Keratinocyte (primary cell): ENCODE results near the gene LRRC10. TPM values are rescaled to one million over a fixed set of nuclear protein-coding genes. Genes with fewer than 3 reads are reported as not detected.
"Not testable (repeated sequence)": the region's sequence is repeated elsewhere in the genome, so short reads cannot be mapped to it uniquely, and the experiment has no call there.

Experiments used
- DNase-seq: peaks from one replicate; pipeline ENCODE4 v3.0.0-alpha.2; 2011; ENCODE audit warnings: low read depth, missing footprints, low spot score
- FAIRE-seq: peaks from 2 replicates; lab custom pipeline; 2011; peaks lifted over from hg19 to GRCh38; lab: Jason Lieb, UNC
- H2AFZ ChIP-seq: 2 replicates; pipeline ENCODE4 v1.6.0; 2012; ENCODE audit warnings: low read length, control low read depth, inconsistent platforms; ENCODE audit not compliant: control insufficient read depth
- H3K27ac ChIP-seq: 2 replicates; pipeline ENCODE4 v1.5.1; 2011; ENCODE audit warnings: low read length; ENCODE audit not compliant: control insufficient read depth, insufficient read depth
- H3K27me3 ChIP-seq: 3 replicates; pipeline ENCODE4 v1.6.0; 2011; ENCODE audit warnings: low read length; ENCODE audit not compliant: control insufficient read depth, insufficient read depth; ENCODE audit errors: extremely low read depth
- H3K36me3 ChIP-seq, 2 experiments: 2 replicates in 1 of 2; 3 replicates in 1 of 2; pipeline ENCODE4 v1.5.1; 2011; ENCODE audit warnings: low read length in 2 of 2, mild to moderate bottlenecking in 1 of 2; ENCODE audit not compliant: control insufficient read depth in 2 of 2, insufficient read depth in 2 of 2; ENCODE audit errors: extremely low read depth in 1 of 2
- H3K4me1 ChIP-seq: 3 replicates; pipeline ENCODE4 v1.5.1; 2011; ENCODE audit warnings: low read length; ENCODE audit not compliant: control insufficient read depth, insufficient read depth; ENCODE audit errors: extremely low read depth
- H3K4me2 ChIP-seq: 3 replicates; pipeline ENCODE4 v1.6.0; 2011; ENCODE audit warnings: low read depth, low read length; ENCODE audit not compliant: control insufficient read depth, insufficient read depth; ENCODE audit errors: extremely low read depth
- H3K4me3 ChIP-seq, 3 experiments: fragments of 200-600 bp in 1 of 3; sonication (generic) in 1 of 3; 2 replicates in 2 of 3; 3 replicates in 1 of 3; pipeline ENCODE4 v1.5.1; 2011 to 2016; ENCODE audit warnings: low read length in 3 of 3, mild to moderate bottlenecking in 3 of 3, control low read depth in 2 of 3, inconsistent platforms in 1 of 3, low read depth in 1 of 3, mixed read lengths in 1 of 3, mixed run types in 1 of 3, moderate library complexity in 1 of 3; ENCODE audit not compliant: control insufficient read depth in 2 of 3, insufficient read depth in 2 of 3; ENCODE audit errors: extremely low read depth in 1 of 3
- H3K79me2 ChIP-seq: 2 replicates; pipeline ENCODE4 v1.6.0; 2012; ENCODE audit warnings: low read length; ENCODE audit not compliant: control insufficient read depth, insufficient read depth
- H3K9ac ChIP-seq: 3 replicates; pipeline ENCODE4 v1.6.0; 2011; ENCODE audit warnings: low read length; ENCODE audit not compliant: control insufficient read depth, insufficient read depth; ENCODE audit errors: extremely low read depth
- H3K9me1 ChIP-seq: 3 replicates; pipeline ENCODE4 v1.6.0; 2011; ENCODE audit warnings: low read length; ENCODE audit not compliant: control insufficient read depth, insufficient read depth; ENCODE audit errors: extremely low read depth
- H3K9me3 ChIP-seq: 2 replicates; pipeline ENCODE4 v1.5.1; 2012; ENCODE audit warnings: low read depth, low read length; ENCODE audit not compliant: control insufficient read depth
- H4K20me1 ChIP-seq: 3 replicates; pipeline ENCODE4 v1.6.0; 2011; ENCODE audit warnings: low read length; ENCODE audit not compliant: control insufficient read depth, insufficient read depth; ENCODE audit errors: extremely low read depth
- EZH2 ChIP-seq: IDR thresholded peaks from one replicate; pipeline ENCODE4 v1.6.1; 2012; ENCODE audit warnings: inconsistent platforms, mild to moderate bottlenecking, low read length, moderate library complexity
- dilution Hi-C: fragments of 300-500 bp; cut with MboI; formaldehyde crosslinking; loops from one replicate; pipeline ENCODE4 v1.7.0; 2020; ENCODE audit warnings: low sequenced_read_pairs; ENCODE audit not compliant: extremely low pct_ligation_motif_present
- polyA plus RNA-seq, 5 experiments: library from polyadenylated mRNA; depleted of rRNA in 3 of 5; stranded (reverse) in 3 of 5; stranded (forward) in 1 of 5; unstranded in 1 of 5; fragments of >200 nt; gene quantifications; 1 replicate in 1 of 5; 2 replicates in 3 of 5; 3 replicates in 1 of 5; pipeline versions ENCODE4 v1.2.1 to v1.2.3, GENCODE V29; 2011 to 2012; ENCODE audit warnings: missing spikeins in 2 of 5, low read depth in 1 of 5, low replicate concordance in 1 of 5
- TF ChIP-seq, protein P1 (sequence below), 3 experiments: IDR thresholded peaks in 1 of 3; conservative IDR thresholded peaks in 1 of 3; optimal IDR thresholded peaks in 1 of 3; 2 replicates in 2 of 3; 3 replicates in 1 of 3; pipeline versions ENCODE3 to v1.5.1; 2011; ENCODE audit warnings: low read length in 3 of 3, mild to moderate bottlenecking in 3 of 3, moderate library complexity in 2 of 3, control low read depth in 1 of 3, inconsistent platforms in 1 of 3; ENCODE audit not compliant: insufficient read depth in 2 of 3; ENCODE audit errors: extremely low read depth in 1 of 3

The LRRC10 gene
- polyA plus RNA-seq, 1 donor (not counting 4 experiments of a cell fraction or from before 2014, with no cell fraction given) = not detected

DNA sequence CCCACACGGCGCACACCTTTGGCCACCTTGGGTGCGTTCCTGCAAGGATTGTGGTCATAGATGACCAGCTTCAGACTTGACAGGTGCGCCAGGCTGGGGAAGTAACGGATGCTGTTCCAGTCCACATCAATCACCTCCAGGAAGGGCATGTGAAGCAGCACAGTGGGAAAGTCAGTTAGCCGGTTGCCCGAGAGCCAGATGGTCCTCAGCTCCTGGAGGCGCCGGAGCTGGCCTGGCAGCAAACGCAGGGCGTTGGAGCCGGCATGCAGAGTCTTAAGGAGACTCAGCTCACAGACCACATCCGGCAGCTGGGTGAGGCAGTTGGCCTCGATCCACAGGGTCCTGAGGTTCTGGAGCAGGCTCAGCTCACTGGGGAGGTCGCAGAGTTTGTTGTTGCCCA, 581 bp downstream of the LRRC10 start:
- TF ChIP-seq EZH2 = no peak
- TF ChIP-seq, protein P1, sequence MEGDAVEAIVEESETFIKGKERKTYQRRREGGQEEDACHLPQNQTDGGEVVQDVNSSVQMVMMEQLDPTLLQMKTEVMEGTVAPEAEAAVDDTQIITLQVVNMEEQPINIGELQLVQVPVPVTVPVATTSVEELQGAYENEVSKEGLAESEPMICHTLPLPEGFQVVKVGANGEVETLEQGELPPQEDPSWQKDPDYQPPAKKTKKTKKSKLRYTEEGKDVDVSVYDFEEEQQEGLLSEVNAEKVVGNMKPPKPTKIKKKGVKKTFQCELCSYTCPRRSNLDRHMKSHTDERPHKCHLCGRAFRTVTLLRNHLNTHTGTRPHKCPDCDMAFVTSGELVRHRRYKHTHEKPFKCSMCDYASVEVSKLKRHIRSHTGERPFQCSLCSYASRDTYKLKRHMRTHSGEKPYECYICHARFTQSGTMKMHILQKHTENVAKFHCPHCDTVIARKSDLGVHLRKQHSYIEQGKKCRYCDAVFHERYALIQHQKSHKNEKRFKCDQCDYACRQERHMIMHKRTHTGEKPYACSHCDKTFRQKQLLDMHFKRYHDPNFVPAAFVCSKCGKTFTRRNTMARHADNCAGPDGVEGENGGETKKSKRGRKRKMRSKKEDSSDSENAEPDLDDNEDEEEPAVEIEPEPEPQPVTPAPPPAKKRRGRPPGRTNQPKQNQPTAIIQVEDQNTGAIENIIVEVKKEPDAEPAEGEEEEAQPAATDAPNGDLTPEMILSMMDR (optimal IDR thresholded peaks at IDR 0.05 in 1 of 3, IDR thresholded peaks at IDR 0.05 in 1 of 3, conservative IDR thresholded peaks at IDR 0.05 in 1 of 3; ENCODE audit: extremely low read depth in 1 of 3, insufficient read depth in 2 of 3, low read length in 3 of 3) = no peak
- H3K27me3 ChIP-seq = no peaks in the 10 kb centered on the region
- no peak overlapping the region for H3K4me3 ChIP-seq
- H4K20me1 ChIP-seq = no peaks in the 10 kb centered on the region
- no peaks in the 10 kb centered on the region for H3K9me1 ChIP-seq
- H3K9me3 ChIP-seq = no peaks in the 10 kb centered on the region
- no peaks in the 10 kb centered on the region for H3K4me1 ChIP-seq
- H2AFZ ChIP-seq = no peak overlapping the region
- no peak overlapping the region for H3K4me2 ChIP-seq
- dilution Hi-C loops = no loop called here
- H3K27ac ChIP-seq = no peak overlapping the region
- DNase-seq = no peak
- H3K79me2 ChIP-seq = no peaks in the 10 kb centered on the region
- H3K36me3 ChIP-seq = no peaks in the 10 kb centered on the region
- no peak for FAIRE-seq
- H3K9ac ChIP-seq = no peak overlapping the region

DNA sequence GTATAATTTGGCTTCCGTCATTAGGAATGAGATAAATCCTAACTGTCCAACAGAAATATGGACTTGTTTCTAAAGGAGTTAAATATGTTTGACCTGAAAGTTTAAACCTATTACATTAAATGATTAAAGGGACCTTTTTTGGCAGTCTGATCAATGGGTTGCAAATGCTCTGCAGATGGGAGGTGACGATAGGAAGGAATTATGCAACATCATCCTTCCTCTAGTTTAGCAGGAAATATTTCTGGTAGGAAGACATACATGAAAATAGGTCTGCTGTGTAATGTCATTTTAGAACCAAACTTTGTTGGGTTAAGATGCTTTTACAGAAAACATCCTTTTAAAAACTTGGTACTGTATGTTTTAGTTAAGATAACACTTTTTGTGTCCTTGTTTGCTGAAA, 2.6 kb downstream of the LRRC10 start:
- DNase-seq = no peak
- H3K27ac ChIP-seq = no peak overlapping the region
- no peaks in the 10 kb centered on the region for H3K9me1 ChIP-seq
- H3K4me2 ChIP-seq = no peak overlapping the region
- no peaks in the 10 kb centered on the region for H3K27me3 ChIP-seq
- H3K9me3 ChIP-seq = no peaks in the 10 kb centered on the region
- dilution Hi-C loops = no loop called here
- no peak overlapping the region for H3K9ac ChIP-seq
- H3K36me3 ChIP-seq = no peaks in the 10 kb centered on the region
- TF ChIP-seq EZH2 = no peak
- TF ChIP-seq, protein P1 (optimal IDR thresholded peaks at IDR 0.05 in 1 of 3, IDR thresholded peaks at IDR 0.05 in 1 of 3, conservative IDR thresholded peaks at IDR 0.05 in 1 of 3; ENCODE audit: extremely low read depth in 1 of 3, insufficient read depth in 2 of 3, low read length in 3 of 3) = no peak
- no peak for FAIRE-seq
- H3K4me1 ChIP-seq = no peaks in the 10 kb centered on the region
- no peak overlapping the region for H3K4me3 ChIP-seq
- no peaks in the 10 kb centered on the region for H3K79me2 ChIP-seq
- H2AFZ ChIP-seq = no peak overlapping the region
- H4K20me1 ChIP-seq = no peaks in the 10 kb centered on the region

DNA sequence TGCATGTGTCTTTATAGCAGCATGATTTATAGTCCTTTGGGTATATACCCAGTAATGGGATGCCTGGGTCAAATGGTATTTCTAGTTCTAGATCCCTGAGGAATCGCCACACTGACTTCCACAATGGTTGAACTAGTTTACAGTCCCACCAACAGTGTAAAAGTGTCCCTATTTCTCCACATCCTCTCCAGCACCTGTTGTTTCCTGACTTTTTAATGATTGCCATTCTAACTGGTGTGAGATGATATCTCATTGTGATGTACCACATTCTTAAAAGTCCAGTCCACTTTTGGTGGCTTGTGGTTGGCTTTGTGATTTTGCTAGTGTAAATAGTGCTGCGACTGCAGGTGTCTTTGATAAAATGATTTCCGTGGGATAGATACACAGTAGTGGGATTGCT, 6.4 kb downstream of the LRRC10 start:
- H2AFZ ChIP-seq, H3K9me1 ChIP-seq, dilution Hi-C loops, H3K27me3 ChIP-seq, DNase-seq, H3K9ac ChIP-seq, H3K79me2 ChIP-seq, H3K4me2 ChIP-seq, H4K20me1 ChIP-seq, H3K4me3 ChIP-seq, H3K9me3 ChIP-seq, FAIRE-seq, H3K4me1 ChIP-seq, H3K27ac ChIP-seq: not testable (repeated sequence)
- H3K36me3 ChIP-seq = peaks cover 7 to 17% of the 10 kb centered on the region in 2 experiments

DNA sequence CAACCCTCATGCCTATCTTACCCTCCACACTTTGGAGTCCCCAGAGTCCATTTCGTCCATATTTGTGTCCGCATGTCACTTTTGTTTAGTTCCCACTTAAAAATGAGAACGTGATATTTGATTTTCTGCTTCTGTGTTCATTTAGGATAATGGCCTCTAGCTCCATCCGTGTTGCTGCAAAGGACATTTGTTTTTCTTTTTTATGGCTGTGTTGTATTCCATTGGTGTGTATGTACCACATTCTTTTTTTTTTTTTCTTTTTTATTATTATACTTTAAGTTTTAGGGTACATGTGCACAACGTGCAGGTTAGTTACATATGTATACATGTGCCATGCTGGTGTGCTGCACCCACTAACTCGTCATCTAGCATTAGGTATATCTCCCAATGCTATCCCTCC, 7.2 kb downstream of the LRRC10 start:
- H3K4me1 ChIP-seq, H3K27ac ChIP-seq, H3K79me2 ChIP-seq, FAIRE-seq, H4K20me1 ChIP-seq, H3K9me1 ChIP-seq, H2AFZ ChIP-seq, H3K4me2 ChIP-seq, dilution Hi-C loops, H3K4me3 ChIP-seq, H3K27me3 ChIP-seq, H3K9me3 ChIP-seq, DNase-seq, H3K9ac ChIP-seq: not testable (repeated sequence)
- H3K36me3 ChIP-seq = peaks cover 10 to 17% of the 10 kb centered on the region in 2 experiments
